HG02981 (cell line): ENCODE data around the gene RALGAPA1.
"Not testable (repeated sequence)": the region's sequence is repeated elsewhere in the genome, so short reads cannot be mapped to it uniquely, and the experiment has no call there.

ENCODE experiments used
- ATAC-seq: cut with Tn5 transposase; IDR thresholded peaks from one replicate; pipeline ENCODE4 v1.9.1; 2021; ENCODE audit warnings: mild to moderate bottlenecking, moderate library complexity; ENCODE audit not compliant: unreplicated experiment

RALGAPA1 gene

DNA sequence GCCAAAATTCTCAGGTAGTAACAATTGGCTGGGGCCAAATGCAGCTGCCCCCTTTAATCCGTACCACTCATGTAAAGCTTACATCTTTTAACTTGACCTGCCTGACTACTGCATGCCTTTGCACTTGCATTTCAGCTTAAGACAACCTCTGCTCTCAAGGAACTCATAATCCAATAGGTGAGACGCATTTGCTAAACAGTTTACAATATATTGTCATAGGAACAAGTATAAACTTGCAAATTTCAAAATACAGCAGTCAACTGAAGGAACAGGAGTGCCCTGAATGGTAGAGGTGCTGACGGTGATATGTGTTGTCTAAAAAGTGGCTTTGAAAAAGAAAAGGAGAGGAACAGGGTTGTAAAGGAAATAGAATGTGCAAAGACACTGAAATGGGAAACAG lies 13.4 kb upstream of the RALGAPA1 start:
- no peak for ATAC-seq

DNA sequence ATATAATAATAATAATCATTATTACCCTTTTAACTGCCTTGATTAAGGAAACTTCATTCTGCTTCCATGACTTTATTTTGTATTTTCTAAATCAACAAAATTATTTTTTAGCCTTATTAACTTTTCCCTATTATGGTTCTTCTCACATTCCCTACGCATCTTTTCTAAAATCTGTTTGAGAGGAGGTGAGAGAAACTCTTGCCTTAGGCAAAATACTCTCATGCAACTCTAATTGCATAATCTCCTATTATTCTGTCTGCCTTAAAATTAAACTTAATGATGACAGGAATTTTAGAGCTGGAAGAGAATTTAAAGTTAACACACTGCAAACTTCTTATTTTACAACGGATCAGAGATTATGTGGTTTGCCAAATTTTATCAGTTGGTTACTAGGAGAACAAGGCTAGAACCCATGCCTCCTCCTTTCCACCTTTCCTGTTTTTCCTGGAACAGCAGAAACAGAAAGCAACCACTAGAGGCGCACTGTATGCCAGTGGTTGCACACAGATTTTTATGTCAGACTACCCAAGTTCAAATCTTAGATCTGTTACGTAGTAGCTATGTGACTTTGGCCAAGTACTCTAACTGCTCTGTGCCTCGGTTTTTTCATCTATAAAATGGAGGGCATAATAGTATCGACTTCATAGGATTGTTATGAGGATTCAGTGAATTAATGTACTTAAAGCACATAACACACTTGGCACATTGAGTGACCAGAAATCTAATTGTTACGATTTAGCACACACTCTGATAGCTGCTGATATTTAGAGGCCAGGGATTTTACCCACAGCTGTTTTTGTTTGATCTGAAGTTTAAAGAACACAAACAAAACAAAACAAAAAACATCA lies 12.7 kb upstream of the RALGAPA1 start:
- ATAC-seq = no peak

DNA sequence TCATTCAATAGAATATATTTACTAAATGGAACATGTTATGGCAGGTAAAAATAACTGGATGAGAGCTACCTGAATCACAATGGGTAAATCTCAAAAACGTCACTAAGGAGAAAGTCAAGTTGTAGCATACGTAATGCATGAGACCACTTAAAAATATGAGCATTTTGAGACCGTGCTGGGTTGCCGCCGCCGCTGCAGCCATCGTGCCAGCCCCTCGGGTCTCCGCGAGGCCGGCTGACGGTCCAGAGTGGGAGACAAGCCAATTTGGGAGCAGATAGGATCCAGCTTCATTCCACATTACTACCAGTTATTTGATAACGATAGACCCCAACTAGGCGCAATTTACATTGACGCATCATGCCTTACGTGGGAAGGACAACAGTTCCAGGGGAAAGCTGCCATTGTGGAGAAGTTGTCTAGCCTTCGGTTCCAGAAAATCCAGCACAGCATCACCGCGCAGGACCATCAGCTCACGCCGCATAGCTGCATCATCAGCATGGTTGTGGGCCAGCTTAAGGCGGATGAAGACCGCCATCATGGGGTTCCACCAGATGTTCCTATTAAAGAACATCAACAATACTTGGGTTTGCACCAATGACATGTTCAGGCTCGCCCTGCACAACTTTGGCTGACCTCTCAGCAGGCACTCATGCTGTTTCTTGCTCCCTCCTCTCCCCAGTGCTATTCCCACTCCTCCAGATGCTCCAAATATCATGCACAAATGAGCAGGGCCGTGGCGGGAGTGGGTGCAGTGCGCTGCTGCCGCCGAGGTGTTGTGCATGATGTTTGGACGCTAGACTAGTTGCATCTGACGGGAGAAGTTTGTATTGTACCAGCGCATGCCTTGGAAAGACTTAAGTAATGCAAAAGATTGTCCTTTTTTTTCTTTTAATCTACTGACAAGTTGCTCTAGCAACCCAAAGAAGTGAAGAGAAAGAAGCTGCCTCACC lies 10.8 kb upstream of the RALGAPA1 start:
- ATAC-seq = no peak

DNA sequence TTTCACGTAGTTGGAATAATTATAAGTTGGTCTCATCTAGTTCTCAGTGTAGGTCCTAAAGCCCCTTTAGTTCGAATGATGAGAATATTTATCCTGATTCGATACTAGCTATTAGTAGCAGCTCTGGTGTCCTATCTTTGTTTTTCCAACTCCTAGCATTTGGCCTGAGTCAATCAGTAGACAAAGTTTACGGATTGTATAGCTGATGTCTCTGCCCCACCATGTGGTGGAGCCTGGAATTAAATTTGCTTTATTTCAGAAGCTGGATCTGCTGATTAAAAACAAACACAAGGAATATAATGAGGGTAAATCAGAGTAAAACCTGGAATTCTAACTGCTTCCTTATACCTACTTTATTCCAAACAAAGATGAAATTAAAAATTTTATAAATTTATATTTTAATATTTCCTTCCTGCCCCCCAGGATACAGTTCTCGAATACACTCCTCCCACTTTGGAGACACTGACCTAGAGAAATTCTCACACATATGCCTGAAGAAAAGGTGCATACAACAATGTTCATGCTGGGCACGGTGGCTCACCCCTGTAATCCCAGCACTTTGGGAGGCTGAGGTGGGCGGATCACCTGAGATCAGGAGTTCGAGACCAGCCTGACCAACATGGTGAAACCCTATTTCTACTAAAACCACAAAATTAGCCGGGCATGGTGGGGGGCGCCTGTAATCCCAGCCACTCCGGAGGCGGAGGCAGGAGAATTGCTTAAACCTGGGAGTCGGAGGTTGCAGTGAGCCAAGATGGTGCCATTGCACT lies 9.4 kb upstream of the RALGAPA1 start:
- ATAC-seq = no peak

DNA sequence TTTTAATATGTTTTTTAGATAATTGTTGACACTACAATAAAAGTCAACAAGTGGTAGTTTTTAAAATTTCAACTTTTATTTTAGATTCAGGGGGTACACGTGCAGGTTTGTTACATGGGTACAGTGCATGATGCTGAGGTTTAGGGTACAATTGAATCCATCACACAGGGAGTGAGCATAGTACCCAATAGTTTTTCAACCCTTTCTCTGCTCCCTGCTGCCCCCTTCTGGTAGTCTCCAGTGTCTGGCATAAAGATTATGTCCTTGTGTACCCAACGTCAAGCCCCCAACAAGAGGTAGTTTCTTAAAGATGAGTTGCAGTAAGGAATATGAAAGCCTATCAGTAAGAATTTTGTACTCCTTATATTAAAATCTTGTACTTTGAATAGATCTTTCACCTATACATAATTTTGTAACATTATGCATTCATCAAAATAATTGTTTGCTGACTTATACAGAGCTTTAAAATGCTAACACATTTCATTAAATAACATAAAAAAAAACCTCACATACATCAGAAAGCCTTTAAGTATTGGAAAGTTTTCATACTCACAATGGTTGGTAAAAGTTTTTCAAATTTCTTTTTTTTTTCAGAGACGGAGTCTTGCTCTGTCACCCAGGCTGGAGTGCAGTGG lies 5.4 kb upstream of the RALGAPA1 start:
- no peak for ATAC-seq

DNA sequence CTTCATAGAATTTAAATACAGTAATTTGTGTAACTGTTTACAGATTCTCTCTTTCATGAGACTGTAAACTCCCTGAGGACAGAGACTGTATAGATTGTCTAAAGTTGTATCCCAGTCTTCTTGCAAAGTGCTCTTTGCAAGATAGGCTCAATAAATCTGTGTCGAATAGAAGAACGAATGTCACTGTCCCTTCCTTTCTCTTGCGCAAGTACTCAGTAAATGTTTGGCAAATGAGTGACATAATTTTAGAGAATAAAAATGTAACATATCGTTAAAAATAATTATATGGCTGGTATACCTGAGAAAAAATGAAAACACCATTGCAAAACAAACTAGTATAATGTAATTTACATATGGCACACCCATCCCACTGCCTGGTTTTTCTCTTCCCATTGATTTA lies 1.9 kb upstream of the RALGAPA1 start:
- ATAC-seq = no peak

DNA sequence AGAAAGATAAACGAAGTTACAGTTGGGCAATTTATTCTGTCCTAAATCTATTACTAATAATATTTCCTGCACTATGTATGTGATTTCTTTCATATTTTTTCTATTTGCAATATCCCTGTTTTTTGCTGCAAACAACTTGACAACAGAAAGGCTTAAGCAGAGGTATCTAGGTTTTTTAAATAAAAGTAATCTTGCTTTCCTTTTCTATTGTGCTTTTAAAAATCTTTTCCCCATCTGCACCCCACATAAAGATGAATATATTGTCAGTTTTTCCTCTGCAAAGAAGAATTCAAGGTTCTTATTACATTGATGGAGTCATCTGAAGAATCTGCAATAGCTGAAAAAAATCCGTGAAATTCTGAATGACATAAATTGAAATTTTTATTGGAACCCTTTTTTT lies 502 bp upstream of the RALGAPA1 start:
- ATAC-seq = no peak

- no peak for ATAC-seq
These were observed 938 bp downstream of the RALGAPA1 start for GRCh38 chr14:35808076-35808637.

GRCh38 chr14:35807131-35807961 lies 1.7 kb downstream of the RALGAPA1 start:
- no peak for ATAC-seq

- no peak for ATAC-seq
These were observed 2.8 kb downstream of the RALGAPA1 start for GRCh38 chr14:35806006-35806907.

DNA sequence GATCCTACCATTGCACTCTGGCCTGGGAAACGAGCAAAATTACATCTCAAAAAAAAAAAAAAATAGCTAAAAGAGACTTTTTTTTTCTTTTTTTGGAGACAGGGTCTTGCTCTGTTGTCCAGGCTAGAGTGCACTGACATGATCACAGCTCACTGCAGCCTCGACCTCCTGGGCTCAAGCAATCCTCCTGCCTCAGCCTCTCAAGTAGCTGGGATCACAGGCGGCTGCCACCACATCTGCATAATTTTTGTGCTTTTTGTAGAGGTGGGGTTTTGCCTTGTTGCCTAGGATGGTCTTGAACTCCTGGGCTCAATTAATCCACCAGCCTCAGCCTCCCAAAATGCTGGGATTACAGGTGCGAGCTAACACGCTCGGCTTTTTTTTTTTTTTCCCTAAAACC lies 11.3 kb downstream of the RALGAPA1 start:
- ATAC-seq = no peak

DNA sequence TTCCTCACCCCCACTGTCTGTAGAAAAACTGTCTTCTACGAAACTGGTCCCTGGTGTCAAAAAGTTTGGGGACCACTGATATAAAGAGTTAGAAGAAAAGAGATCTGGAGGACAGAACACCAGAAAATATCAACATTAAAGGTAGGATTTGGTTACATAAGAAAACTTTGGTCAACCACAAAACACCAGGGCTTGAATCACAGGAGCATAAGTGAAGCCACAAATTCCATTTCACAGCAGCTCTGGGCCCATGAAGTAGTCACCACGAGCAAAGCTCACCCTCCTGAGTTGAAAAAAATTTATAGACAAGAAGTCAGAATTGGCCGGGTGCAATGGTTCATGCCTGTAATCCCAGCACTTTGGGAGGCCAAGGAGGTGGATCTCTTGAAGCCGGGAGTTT lies 19.4 kb downstream of the RALGAPA1 start:
- ATAC-seq = no peak

GRCh38 chr14:35786856-35787255 lies 22.2 kb downstream of the RALGAPA1 start:
- no peak for ATAC-seq

DNA sequence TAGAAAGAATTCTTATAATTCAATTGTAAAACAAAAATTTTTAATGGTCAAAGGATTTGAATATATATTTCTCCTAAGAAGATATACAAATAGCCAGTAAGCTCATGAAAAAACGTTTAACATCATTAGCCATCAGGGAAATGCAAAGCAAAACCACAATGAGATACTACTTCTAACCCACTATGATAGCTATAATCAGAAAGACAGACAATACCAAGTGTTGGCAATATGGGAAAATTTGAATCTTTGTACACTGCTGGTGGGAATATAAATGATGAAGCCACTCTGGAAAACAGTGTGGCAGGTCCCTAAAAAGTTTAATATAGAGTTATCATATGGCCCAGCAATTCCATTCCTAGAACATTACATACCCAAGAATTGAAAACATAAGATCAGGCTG lies 25.4 kb downstream of the RALGAPA1 start:
- no peak for ATAC-seq

DNA sequence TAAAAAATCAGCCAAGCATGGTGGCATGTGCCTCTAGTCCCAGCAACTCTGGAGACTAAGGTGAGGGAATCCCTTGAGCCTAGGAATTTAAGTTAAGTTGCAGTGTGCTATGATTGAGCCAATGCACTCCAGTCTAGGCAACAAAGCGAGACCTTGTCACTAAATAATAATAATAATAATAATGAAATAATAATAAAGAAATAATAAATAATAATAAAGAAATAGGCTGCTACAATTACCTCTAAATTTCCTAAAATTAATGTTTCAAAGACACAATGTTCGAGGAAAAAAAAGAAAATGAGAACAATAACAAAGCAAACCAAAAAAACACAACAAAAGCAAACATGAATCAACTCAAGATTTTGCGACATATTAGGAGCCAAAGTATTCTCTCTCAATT lies 29.7 kb downstream of the RALGAPA1 start:
- ATAC-seq = no peak

- ATAC-seq = not testable (repeated sequence)
These were observed 31.5 kb downstream of the RALGAPA1 start for GRCh38 chr14:35777550-35777949.

DNA sequence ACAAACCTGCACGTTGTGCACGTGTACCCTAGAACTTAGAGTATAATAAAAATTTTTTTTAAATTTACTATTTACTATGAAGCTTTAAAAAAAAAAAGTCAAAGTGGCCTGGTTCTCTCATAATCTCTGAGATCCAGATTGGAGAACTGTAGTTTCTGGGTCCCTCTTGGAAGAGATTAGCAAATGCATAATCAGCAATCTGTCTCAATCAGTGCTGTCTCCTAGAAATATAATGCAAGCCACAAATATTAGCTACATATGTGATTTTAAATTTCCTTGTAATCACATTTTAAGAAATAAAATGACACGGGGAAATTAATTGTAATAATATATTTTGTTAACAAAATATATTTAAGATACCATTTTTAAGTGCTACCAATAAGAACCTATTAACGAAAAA lies 32.3 kb downstream of the RALGAPA1 start:
- ATAC-seq = no peak

- ATAC-seq = not testable (repeated sequence)
These were observed 33.0 kb downstream of the RALGAPA1 start for GRCh38 chr14:35776085-35776484.
